ENCODE results near the gene FANCC.
A peak's percentile ranks its signal among the peaks of the same experiment; 100 is the strongest.
"Not testable (repeated sequence)": the region's sequence is repeated elsewhere in the genome, so short reads cannot be mapped to it uniquely, and the experiment has no call there.

The FANCC gene

GRCh38 chr9:95225076-95225725, 92.3 kb downstream of the FANCC start:
- no peak for DNase-seq

- no peak for DNase-seq
Observed at GRCh38 chr9:95224376-95225019, 93.0 kb downstream of the FANCC start.

- DNase-seq, result not testable (repeated sequence)
Observed at GRCh38 chr9:95220352-95220751, 97.2 kb downstream of the FANCC start.

GRCh38 chr9:95218773-95219172, 98.7 kb downstream of the FANCC start:
- no peak for DNase-seq

GRCh38 chr9:95217936-95218335, 99.6 kb downstream of the FANCC start:
- DNase-seq, result no peak

GRCh38 chr9:95215336-95215898, 102.1 kb downstream of the FANCC start:
- no peak for DNase-seq

GRCh38 chr9:95213117-95213516, 104.4 kb downstream of the FANCC start:
- DNase-seq, result no peak

GRCh38 chr9:95211028-95211427, 106.5 kb downstream of the FANCC start:
- no peak for DNase-seq

- DNase-seq, result no peak
Observed at GRCh38 chr9:95207403-95207802, 110.1 kb downstream of the FANCC start.

GRCh38 chr9:95206143-95206542, 111.4 kb downstream of the FANCC start:
- no peak for DNase-seq

GRCh38 chr9:95204710-95205109, 112.8 kb downstream of the FANCC start:
- DNase-seq, result no peak

GRCh38 chr9:95204310-95204709, 113.2 kb downstream of the FANCC start:
- DNase-seq, result no peak

GRCh38 chr9:95203019-95203418, 114.5 kb downstream of the FANCC start:
- not testable (repeated sequence) for DNase-seq

GRCh38 chr9:95202076-95202681, 115.3 kb downstream of the FANCC start:
- no peak for DNase-seq

GRCh38 chr9:95201206-95201605, 116.3 kb downstream of the FANCC start:
- DNase-seq, result no peak

GRCh38 chr9:95197692-95198271, 119.7 kb downstream of the FANCC start:
- no peak for DNase-seq

GRCh38 chr9:95193480-95193879, 124.0 kb downstream of the FANCC start:
- no peak for DNase-seq

GRCh38 chr9:95193067-95193466, 124.4 kb downstream of the FANCC start:
- DNase-seq, result no peak

GRCh38 chr9:95192631-95193030, 124.9 kb downstream of the FANCC start:
- DNase-seq, result no peak

- DNase-seq, result no peak
Observed at GRCh38 chr9:95190413-95190812, 127.1 kb downstream of the FANCC start.

GRCh38 chr9:95189251-95190098, 128.0 kb downstream of the FANCC start:
- DNase-seq, result peak; percentile 54

GRCh38 chr9:95188459-95188858, 129.1 kb downstream of the FANCC start:
- no peak for DNase-seq

- DNase-seq, result no peak
Observed at GRCh38 chr9:95185956-95186355, 131.6 kb downstream of the FANCC start.
